T-helper 1 cell treated with Interleukin-12 subunit alpha and Interleukin-12 subunit beta and Interleukin-4 antibody, amounts not matched to agents 30 ng/mL and 1 ng/mL, for 36 hours (primary cell): Measurements from ENCODE around the gene TDRD15. TPM values are rescaled to one million over a fixed set of nuclear protein-coding genes. Genes with fewer than 3 reads are reported as not detected.
"Not testable (repeated sequence)": the region's sequence is repeated elsewhere in the genome, so short reads cannot be mapped to it uniquely, and the experiment has no call there.

ENCODE experiments used
- intact Hi-C: fragments of 100-400 bp; cut with micrococcal nuclease; formaldehyde crosslinking; loops from one replicate; pipeline ENCODE4 v1.15.1; 2024
- total RNA-seq: library from RNA; stranded (reverse); gene quantifications from 2 replicates; pipeline ENCODE4 v1.2.3, GENCODE V29; 2022

TDRD15 gene
- total RNA-seq, 1 donor from 2014 or later, result not detected

- intact Hi-C loops, result no loop called here
These were observed 18.4 kb downstream of the TDRD15 start for GRCh38 chr2:21142149-21142548.

GRCh38 chr2:21146638-21147037 is 22.9 kb downstream of the TDRD15 start:
- intact Hi-C loops, result no loop called here

GRCh38 chr2:21148718-21149117 is 24.9 kb downstream of the TDRD15 start:
- intact Hi-C loops, result no loop called here

- intact Hi-C loops, result not testable (repeated sequence)
These were observed 27.5 kb downstream of the TDRD15 start for GRCh38 chr2:21151234-21151633.

- intact Hi-C loops, result no loop called here
These were observed 31.8 kb downstream of the TDRD15 start for GRCh38 chr2:21155365-21156136.

- intact Hi-C loops, result no loop called here
These were observed 37.4 kb downstream of the TDRD15 start for GRCh38 chr2:21161122-21161521.

- intact Hi-C loops, result no loop called here
These were observed 38.3 kb downstream of the TDRD15 start for GRCh38 chr2:21161832-21162614.

GRCh38 chr2:21162615-21162878 is 38.8 kb downstream of the TDRD15 start:
- intact Hi-C loops, result no loop called here

- intact Hi-C loops, result no loop called here
These were observed 39.4 kb downstream of the TDRD15 start for GRCh38 chr2:21163213-21163612.

GRCh38 chr2:21165350-21165749 is 41.6 kb downstream of the TDRD15 start:
- intact Hi-C loops, result no loop called here

- intact Hi-C loops, result no loop called here
These were observed 52.3 kb downstream of the TDRD15 start for GRCh38 chr2:21175895-21176646.

- intact Hi-C loops, result no loop called here
These were observed 58.2 kb downstream of the TDRD15 start for GRCh38 chr2:21181957-21182356.

GRCh38 chr2:21183306-21183705 is 59.5 kb downstream of the TDRD15 start:
- intact Hi-C loops, result no loop called here

GRCh38 chr2:21183726-21184125 is 60.0 kb downstream of the TDRD15 start:
- intact Hi-C loops, result no loop called here

- intact Hi-C loops, result no loop called here
These were observed 67.8 kb downstream of the TDRD15 start for GRCh38 chr2:21191535-21191934.

Other genes starting within 250 kb of the TDRD15 start
- not detected in 2 replicates for gene APOB, start 79.9 kb upstream of the TDRD15 start, total RNA-seq